Activated CD4-positive, alpha-beta memory T cell treated with anti-CD3 and anti-CD28 coated beads for 36 hours (primary cell): Measurements from ENCODE around the gene WIPF2. TPM values are rescaled to one million over a fixed set of nuclear protein-coding genes. Genes with fewer than 3 reads are reported as not detected.

Experiments
- CTCF ChIA-PET: fragments of 350-600 bp; sonication (Branson Sonifier 250); formaldehyde crosslinking; loops from one replicate; lab custom pipeline; 2021; ENCODE audit warnings: antibody characterized with exemption, inconsistent platforms; lab: Charles Lee
- POLR2A ChIA-PET: fragments of 350-600 bp; sonication (Branson Sonifier 250); formaldehyde crosslinking; loops from one replicate; lab custom pipeline; 2021; ENCODE audit warnings: antibody characterized with exemption; lab: Charles Lee
- DNase-seq: peaks from one replicate; pipeline ENCODE4 v3.0.0-alpha.2; 2020
- H3K27ac Mint-ChIP-seq: one replicate; pipeline ENCODE4 v1.8.0; 2021; ENCODE audit warnings: mixed read lengths
- H3K27me3 Mint-ChIP-seq: one replicate; pipeline ENCODE4 v1.8.0; 2021; ENCODE audit warnings: mixed read lengths
- H3K36me3 Mint-ChIP-seq: one replicate; pipeline ENCODE4 v1.8.0; 2021; ENCODE audit warnings: mixed read lengths
- H3K4me1 Mint-ChIP-seq: one replicate; pipeline ENCODE4 v1.8.0; 2021; ENCODE audit warnings: low read depth, mixed read lengths
- H3K4me3 Mint-ChIP-seq: one replicate; pipeline ENCODE4 v1.8.0; 2021; ENCODE audit warnings: mild to moderate bottlenecking, mixed read lengths
- H3K9me3 Mint-ChIP-seq: one replicate; pipeline ENCODE4 v1.8.0; 2021; ENCODE audit warnings: mixed read lengths
- intact Hi-C: fragments of 100-400 bp; cut with micrococcal nuclease; formaldehyde crosslinking; loops from one replicate; pipeline ENCODE4 v1.15.1; 2023
- total RNA-seq, 2 experiments: library from RNA; stranded (reverse); gene quantifications; one replicate each; pipeline ENCODE4 v1.2.3, GENCODE V29; 2021

Gene WIPF2
- total RNA-seq, 2 experiments from 2014 or later: 19.0 to 20.6 TPM

DNA sequence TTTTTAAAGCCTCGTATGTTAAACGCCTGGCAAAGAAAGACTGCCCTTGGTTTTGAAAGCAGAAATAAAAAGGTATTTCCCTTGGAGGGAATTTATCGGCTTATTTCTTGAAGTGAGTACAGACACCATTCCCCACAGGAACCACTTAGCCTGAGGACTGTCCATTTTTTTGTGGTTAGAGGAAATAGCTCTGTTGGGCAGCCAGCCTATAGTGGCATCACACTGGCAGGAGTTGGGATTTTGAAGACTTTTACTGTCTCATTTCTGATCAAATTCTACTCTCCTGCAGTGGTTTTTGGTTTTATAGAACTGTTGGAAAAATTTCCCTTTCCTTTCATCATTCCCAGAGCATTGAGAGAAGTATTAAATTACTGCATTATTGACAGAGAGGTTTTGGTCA is 34.5 kb downstream of the WIPF2 start:
- ChIA-PET POLR2A (no interaction called here), CTCF (no interaction called here)
- intact Hi-C loops: no loop called here

GRCh38 chr17:40259505-40259904 is 40.4 kb downstream of the WIPF2 start:
- H3K9me3 Mint-ChIP-seq: no peaks in the 10 kb centered on the region
- intact Hi-C loops: no loop called here
- H3K27me3 Mint-ChIP-seq: no peaks in the 10 kb centered on the region
- peaks cover 21% of the 10 kb centered on the region for H3K36me3 Mint-ChIP-seq
- POLR2A ChIA-PET: no interaction called here
- H3K27ac Mint-ChIP-seq: no peak overlapping the region
- peaks cover 11% of the 10 kb centered on the region for H3K4me1 Mint-ChIP-seq
- CTCF ChIA-PET: interaction anchor here (1.0 to 1.7 kb wide), 2 partner anchors 31 to 156 kb away, joined by 3 read pairs; no protein-coding TSS in a partner anchor
- no peak overlapping the region for H3K4me3 Mint-ChIP-seq
- DNase-seq: no peak

More for the DNA sequence above, 34.5 kb downstream of the WIPF2 start:
- Mint-ChIP-seq H3K9me3 (no peaks in the 10 kb centered on the region), H3K27me3 (no peaks in the 10 kb centered on the region), H3K4me1 (peaks cover 20% of the 10 kb centered on the region), H3K36me3 (peaks cover 6% of the 10 kb centered on the region), H3K27ac (no peak overlapping the region), H3K4me3 (no peak overlapping the region)
- DNase-seq: no peak

GRCh38 chr17:40260528-40260927 is 41.4 kb downstream of the WIPF2 start:
- H3K27me3 Mint-ChIP-seq: no peaks in the 10 kb centered on the region
- peaks cover 24% of the 10 kb centered on the region for H3K36me3 Mint-ChIP-seq
- DNase-seq: no peak
- ChIA-PET CTCF (interaction anchor here (0.5 to 1.7 kb wide), 3 partner anchors 30 to 155 kb away, joined by 3 read pairs; no protein-coding TSS in a partner anchor), POLR2A (no interaction called here)
- intact Hi-C loops: no loop called here
- H3K4me3 Mint-ChIP-seq: no peak overlapping the region
- no peaks in the 10 kb centered on the region for H3K9me3 Mint-ChIP-seq
- H3K27ac Mint-ChIP-seq: no peak overlapping the region
- H3K4me1 Mint-ChIP-seq: peaks cover 10% of the 10 kb centered on the region

GRCh38 chr17:40264458-40265185 is 45.5 kb downstream of the WIPF2 start:
- intact Hi-C loops: no loop called here
- no peak overlapping the region for H3K27ac Mint-ChIP-seq

GRCh38 chr17:40265337-40265736 is 46.2 kb downstream of the WIPF2 start:
- no peak for DNase-seq
- ChIA-PET POLR2A (no interaction called here), CTCF (no interaction called here)
- Mint-ChIP-seq H3K9me3 (no peaks in the 10 kb centered on the region), H3K27me3 (no peaks in the 10 kb centered on the region), H3K4me1 (peaks cover 10% of the 10 kb centered on the region), H3K27ac (no peak overlapping the region), H3K4me3 (no peak overlapping the region), H3K36me3 (peaks cover 17% of the 10 kb centered on the region)
- intact Hi-C loops: no loop called here

More at GRCh38 chr17:40264458-40265185, 45.5 kb downstream of the WIPF2 start:
- Mint-ChIP-seq H3K4me1 (peaks cover 10% of the 10 kb centered on the region), H3K9me3 (no peaks in the 10 kb centered on the region), H3K36me3 (peaks cover 17% of the 10 kb centered on the region), H3K4me3 (no peak overlapping the region), H3K27me3 (no peaks in the 10 kb centered on the region)
- CTCF ChIA-PET: interaction anchor here (0.7 kb wide), 1 partner anchor 18 kb away, joined by 3 read pairs; no protein-coding TSS in a partner anchor
- no peak for DNase-seq
- POLR2A ChIA-PET: no interaction called here

GRCh38 chr17:40266882-40267281 is 47.8 kb downstream of the WIPF2 start:
- peaks cover 14% of the 10 kb centered on the region for H3K36me3 Mint-ChIP-seq
- ChIA-PET POLR2A (interaction anchor here (1.3 kb wide), 1 partner anchor 8 kb away, joined by 3 read pairs; no protein-coding TSS in a partner anchor), CTCF (no interaction called here)
- H3K4me1 Mint-ChIP-seq: peaks cover 10% of the 10 kb centered on the region
- H3K27me3 Mint-ChIP-seq: no peaks in the 10 kb centered on the region
- intact Hi-C loops: no loop called here
- no peak for DNase-seq
- H3K27ac Mint-ChIP-seq: no peak overlapping the region
- H3K9me3 Mint-ChIP-seq: no peaks in the 10 kb centered on the region
- no peak overlapping the region for H3K4me3 Mint-ChIP-seq

GRCh38 chr17:40268141-40268712 is 49.1 kb downstream of the WIPF2 start:
- Mint-ChIP-seq H3K36me3 (peaks cover 7% of the 10 kb centered on the region), H3K4me1 (no peaks in the 10 kb centered on the region), H3K9me3 (no peaks in the 10 kb centered on the region), H3K4me3 (no peak overlapping the region), H3K27ac (no peak overlapping the region), H3K27me3 (no peaks in the 10 kb centered on the region)
- intact Hi-C loops: no loop called here
- ChIA-PET CTCF (no interaction called here), POLR2A (interaction anchor here (1.3 kb wide), 1 partner anchor 10 kb away, joined by 3 read pairs; no protein-coding TSS in a partner anchor)
- no peak for DNase-seq

DNA sequence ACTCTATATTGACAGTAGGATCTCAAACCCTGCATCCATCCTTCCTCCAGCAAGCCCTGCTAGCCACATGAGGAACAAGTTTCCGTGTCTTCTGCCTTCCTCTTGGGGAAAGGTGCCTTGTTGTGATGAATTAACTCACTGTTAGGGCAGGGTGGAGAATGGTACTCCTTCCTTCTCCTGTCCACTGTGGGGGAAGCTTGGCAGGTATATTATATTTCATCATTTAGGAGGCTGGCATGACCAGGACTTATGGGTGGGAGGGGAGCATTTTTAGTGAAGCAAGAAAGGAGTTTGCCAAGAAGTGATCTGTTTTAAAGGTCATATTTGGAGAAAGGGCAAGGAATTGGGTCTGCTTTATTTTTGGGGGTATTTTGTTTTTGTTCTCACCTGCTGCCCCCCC is 59.3 kb downstream of the WIPF2 start:
- H3K36me3 Mint-ChIP-seq: peaks cover 42% of the 10 kb centered on the region
- POLR2A ChIA-PET: no interaction called here

GRCh38 chr17:40279402-40279801 is 60.3 kb downstream of the WIPF2 start:
- H3K36me3 Mint-ChIP-seq: peaks cover 36% of the 10 kb centered on the region
- H3K27me3 Mint-ChIP-seq: no peaks in the 10 kb centered on the region
- CTCF ChIA-PET: no interaction called here
- DNase-seq: no peak
- H3K4me3 Mint-ChIP-seq: no peak overlapping the region
- POLR2A ChIA-PET: interaction anchor here (0.6 kb wide), 1 partner anchor 34 kb away, joined by 3 read pairs; no protein-coding TSS in a partner anchor
- no peaks in the 10 kb centered on the region for H3K9me3 Mint-ChIP-seq
- peaks cover 28% of the 10 kb centered on the region for H3K4me1 Mint-ChIP-seq
- intact Hi-C loops: no loop called here
- H3K27ac Mint-ChIP-seq: no peak overlapping the region

More for the DNA sequence above, 59.3 kb downstream of the WIPF2 start:
- intact Hi-C loops: no loop called here
- Mint-ChIP-seq H3K4me1 (peaks cover 20% of the 10 kb centered on the region), H3K4me3 (no peak overlapping the region), H3K9me3 (no peaks in the 10 kb centered on the region), H3K27ac (no peak overlapping the region), H3K27me3 (no peaks in the 10 kb centered on the region)
- DNase-seq: no peak
- CTCF ChIA-PET: no interaction called here

DNA sequence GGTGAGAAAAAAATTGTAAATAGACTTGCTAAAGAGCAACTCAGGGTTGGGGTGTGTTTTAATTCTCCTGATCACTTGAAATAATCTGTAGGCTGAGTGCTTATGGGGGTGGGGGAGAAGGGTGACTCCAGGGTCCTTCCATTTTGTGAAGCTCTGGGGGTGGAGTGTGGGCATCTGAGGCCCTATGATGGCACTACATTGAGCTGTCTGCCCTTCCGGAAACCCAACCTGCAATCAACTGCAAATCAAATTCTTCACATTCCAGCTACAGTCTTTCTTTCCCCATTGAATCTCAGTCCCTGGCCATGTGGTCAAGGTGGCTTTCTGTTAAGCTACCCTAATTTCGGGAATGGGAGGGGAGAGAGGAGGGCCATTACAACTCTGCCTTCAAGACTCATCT is 62.6 kb downstream of the WIPF2 start:
- ChIA-PET CTCF (interaction anchor here (1.3 kb wide), 1 partner anchor 9 kb away, joined by 3 read pairs; no protein-coding TSS in a partner anchor), POLR2A (interaction anchor here (1.2 to 2.7 kb wide), 2 partner anchors 63 to 136 kb away, joined by 3 to 13 read pairs; partner anchors contain the start of genes TOP2A and WIPF2)
- peak overlapping the region; percentile 69 for H3K27ac Mint-ChIP-seq
- H3K4me3 Mint-ChIP-seq: no peak overlapping the region
- peaks cover 27% of the 10 kb centered on the region for H3K36me3 Mint-ChIP-seq
- no peaks in the 10 kb centered on the region for H3K27me3 Mint-ChIP-seq
- intact Hi-C loops: loop anchor here (5.0 to 10.0 kb wide), 2 partner anchors 49 to 267 kb away; partner anchors contain the start of gene CSF3
- no peaks in the 10 kb centered on the region for H3K9me3 Mint-ChIP-seq
- peaks cover 36% of the 10 kb centered on the region for H3K4me1 Mint-ChIP-seq
- peak; percentile 27 for DNase-seq

- no peak for DNase-seq
- CTCF ChIA-PET: interaction anchor here (0.9 to 2.3 kb wide), 12 partner anchors 11 to 256 kb away, joined by 3 to 14 read pairs (median 6); partner anchors contain the start of gene WIPF2
- peak overlapping the region; percentile 90 for H3K27ac Mint-ChIP-seq
- H3K4me3 Mint-ChIP-seq: peak overlapping the region; percentile 44
- no peaks in the 10 kb centered on the region for H3K9me3 Mint-ChIP-seq
- peaks cover 47% of the 10 kb centered on the region for H3K4me1 Mint-ChIP-seq
- intact Hi-C loops: loop anchor here (1.0 to 10.0 kb wide), 4 partner anchors 51 to 269 kb away; partner anchors contain the start of gene CSF3
- H3K36me3 Mint-ChIP-seq: peaks cover 19% of the 10 kb centered on the region
- POLR2A ChIA-PET: interaction anchor here (0.7 to 2.7 kb wide), 2 partner anchors 65 kb away, joined by 4 to 13 read pairs; partner anchors contain the start of gene WIPF2
- no peaks in the 10 kb centered on the region for H3K27me3 Mint-ChIP-seq
These were observed 64.6 kb downstream of the WIPF2 start for GRCh38 chr17:40283662-40284061.
